AML-193 (cell line): ENCODE data around the gene STAT5B.

ENCODE experiments used
- DNase-seq, 2 experiments: peaks; one replicate each; lab custom pipeline; 2025; lab: John Stamatoyannopoulos, UW

STAT5B gene

GRCh38 chr17:42284566-42284965, 8.4 kb upstream of the STAT5B start:
- no peak for DNase-seq

- no peak for DNase-seq
Measured at GRCh38 chr17:42284024-42284369, 7.8 kb upstream of the STAT5B start.

- DNase-seq, result no peak
Measured at GRCh38 chr17:42283241-42284023, 7.2 kb upstream of the STAT5B start.

GRCh38 chr17:42282478-42283080, 6.4 kb upstream of the STAT5B start:
- no peak for DNase-seq

DNA sequence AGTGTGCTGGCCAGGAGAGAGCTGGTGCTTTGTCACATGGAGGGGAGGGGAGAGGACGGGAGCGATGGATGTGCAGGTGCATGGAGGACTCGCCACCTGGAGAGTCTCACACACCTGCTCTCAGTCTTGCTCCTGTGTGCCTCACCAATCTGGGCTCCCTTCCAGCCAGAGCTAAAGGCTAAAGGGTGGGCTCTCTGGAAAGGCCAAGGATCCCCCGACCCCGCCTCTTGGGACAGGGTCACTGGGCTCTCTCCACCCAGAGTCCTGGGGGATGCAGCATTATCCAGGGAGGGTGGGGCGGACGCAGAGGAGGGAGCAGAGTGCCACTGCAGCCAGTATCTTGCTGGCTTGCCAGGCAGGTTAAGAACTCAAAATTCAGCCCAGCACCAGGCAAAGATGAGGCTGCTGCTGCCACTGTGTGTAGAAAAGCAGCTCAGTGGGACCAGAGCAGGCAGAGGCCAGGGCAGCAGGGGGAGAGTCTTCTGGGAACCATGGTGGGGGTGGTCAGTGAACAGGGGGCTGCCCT, 5.4 kb upstream of the STAT5B start:
- DNase-seq, result no peak

GRCh38 chr17:42279776-42280630, 3.8 kb upstream of the STAT5B start:
- no peak for DNase-seq

- no peak for DNase-seq
Measured at GRCh38 chr17:42277342-42277712, 1.1 kb upstream of the STAT5B start.

DNA sequence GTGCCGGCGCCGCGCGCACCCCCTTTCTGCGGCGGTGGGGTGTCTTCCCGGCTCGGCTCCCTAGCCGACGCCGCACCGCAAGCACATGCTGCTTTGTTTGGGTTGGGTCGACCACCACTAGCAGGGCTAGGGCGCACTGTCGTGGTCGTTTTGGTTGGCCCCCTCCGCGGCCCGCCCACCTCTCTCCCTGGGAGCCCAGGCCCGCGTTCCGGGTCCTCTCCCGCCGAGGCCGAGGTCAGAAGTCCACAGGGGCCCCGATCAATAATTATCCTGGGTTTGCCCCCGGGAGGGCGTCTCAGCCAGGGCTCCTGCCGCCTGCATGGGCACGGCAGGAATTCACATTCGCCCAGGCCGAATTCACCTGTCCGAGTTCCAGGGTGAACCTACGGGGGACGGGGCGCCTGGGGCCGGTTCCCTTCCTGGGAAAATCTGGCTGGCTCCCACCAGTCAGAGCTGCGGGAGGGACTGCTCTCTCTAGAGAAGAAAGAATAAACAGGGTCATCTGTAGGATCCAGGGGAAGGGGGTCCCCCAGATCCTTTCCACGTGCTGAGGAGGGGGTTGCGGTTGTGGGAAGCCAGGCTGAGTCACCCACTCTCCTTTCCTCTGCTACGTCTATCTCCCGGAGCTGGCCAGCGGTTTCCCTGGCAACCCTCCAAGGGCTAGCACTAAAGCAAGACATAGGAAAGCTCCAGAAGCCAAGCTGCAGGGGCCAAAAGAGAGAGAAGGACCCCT, 584 bp upstream of the STAT5B start:
- peak; percentile 51 to 61 for DNase-seq

DNA sequence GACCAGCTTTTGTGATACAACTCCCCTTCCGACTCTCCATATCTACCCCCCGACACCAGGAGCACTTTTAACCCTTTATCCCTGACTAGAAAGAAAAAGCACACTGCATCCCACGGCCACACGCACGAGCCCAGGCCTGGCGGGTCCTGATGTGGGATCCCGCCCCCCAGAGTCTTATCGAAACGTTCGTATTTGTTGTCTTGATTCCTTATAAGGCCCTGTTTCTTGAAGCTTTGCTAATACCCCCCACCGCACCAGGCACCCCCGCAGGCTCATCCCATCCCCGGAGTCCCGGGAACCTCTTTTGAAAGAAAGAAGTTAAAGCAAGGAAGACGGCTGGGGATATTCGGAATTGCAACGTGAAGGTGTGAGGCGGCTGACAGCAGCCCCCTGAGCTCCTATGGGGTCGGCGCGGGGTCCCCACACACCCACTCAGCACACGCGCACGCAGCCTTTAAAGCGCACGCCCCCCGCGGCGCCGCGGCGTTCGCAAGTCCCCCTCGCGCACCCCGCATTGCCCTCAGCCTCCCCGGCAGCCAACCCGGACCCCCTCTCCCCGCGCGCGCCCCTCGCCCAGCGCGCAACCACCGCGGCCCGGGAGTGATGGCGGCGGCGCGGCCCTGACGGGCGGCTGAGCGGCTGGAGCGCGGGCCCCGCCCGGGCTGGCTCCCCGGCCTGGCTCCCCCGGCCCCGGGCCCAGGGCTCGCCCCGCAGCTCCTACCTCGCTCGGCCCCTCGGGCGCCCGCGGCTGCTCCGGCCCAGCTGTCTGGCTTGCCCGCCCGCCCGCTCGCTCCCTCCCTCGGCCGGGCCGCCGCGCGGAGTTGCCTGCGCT, 448 bp downstream of the STAT5B start:
- no peak for DNase-seq

DNA sequence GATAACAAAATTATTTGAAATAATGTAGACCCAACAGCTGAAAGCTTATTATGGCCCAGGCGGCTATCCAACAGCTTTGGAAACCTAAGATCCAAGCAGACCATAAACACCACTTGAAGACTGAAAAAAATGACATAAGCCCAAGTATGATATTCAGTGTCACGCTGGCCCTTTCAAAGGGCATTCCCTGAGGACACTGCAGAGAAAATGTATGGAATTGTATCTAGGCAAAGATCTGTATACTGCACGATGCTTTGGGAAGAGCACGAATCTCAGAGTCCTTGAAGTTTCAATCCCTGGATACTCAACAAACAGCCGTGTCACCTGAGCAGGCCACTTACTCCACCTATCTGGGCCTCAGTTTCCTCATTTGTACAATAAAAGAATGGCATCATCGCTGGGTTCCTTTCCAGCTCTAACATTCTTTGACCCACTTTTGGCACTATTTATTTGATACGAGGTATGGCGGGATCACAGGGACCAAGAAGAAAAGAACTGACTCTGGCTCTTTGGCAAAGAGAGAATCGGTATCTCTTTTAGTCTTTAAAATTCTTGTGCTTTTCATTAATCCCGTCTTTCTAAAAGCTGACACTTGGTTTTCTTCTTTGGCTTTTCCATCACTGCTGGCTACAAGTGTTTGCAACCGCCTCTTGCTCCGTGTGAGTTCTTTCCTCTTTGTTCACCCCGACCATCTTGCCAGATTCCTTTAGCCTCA, 1.2 kb downstream of the STAT5B start:
- peak in 1 of 2 experiments; percentile 29 for DNase-seq

GRCh38 chr17:42274253-42274542, 2.0 kb downstream of the STAT5B start:
- DNase-seq, result no peak

DNA sequence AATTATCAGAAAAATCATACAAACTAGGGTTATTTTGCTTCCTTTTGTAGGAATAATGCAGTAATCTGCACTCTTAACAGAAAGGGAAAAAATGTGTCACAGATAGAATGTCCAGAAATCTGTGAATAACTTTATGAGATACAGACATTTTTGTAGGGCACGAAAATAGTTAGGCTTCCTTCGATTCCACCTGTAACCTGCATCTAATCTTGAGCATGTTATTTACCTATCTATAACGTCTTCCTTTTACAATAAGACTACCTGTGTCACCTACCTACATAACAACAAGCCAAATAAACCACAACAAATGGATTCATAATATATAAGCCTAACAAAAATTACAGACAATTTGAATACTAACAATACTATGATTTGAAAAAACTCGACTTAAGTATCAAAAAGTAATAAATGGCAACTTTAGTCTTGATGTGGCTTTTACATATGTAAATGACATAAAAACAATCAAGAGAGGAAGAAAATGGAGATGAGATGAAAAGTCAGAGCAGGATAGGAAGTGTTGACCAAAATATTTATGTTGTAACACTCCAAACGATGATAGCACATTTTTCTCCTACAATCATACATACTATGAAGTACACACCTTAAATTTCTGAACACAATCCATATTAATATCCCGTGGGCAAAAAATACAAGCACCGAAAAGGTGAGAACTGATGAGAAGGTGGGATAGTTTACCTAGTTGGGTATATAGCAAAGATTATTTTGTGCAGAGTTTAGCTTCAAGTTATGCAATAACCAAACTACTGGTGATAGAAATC, 2.5 kb downstream of the STAT5B start:
- DNase-seq, result peak; percentile 57 to 62

DNA sequence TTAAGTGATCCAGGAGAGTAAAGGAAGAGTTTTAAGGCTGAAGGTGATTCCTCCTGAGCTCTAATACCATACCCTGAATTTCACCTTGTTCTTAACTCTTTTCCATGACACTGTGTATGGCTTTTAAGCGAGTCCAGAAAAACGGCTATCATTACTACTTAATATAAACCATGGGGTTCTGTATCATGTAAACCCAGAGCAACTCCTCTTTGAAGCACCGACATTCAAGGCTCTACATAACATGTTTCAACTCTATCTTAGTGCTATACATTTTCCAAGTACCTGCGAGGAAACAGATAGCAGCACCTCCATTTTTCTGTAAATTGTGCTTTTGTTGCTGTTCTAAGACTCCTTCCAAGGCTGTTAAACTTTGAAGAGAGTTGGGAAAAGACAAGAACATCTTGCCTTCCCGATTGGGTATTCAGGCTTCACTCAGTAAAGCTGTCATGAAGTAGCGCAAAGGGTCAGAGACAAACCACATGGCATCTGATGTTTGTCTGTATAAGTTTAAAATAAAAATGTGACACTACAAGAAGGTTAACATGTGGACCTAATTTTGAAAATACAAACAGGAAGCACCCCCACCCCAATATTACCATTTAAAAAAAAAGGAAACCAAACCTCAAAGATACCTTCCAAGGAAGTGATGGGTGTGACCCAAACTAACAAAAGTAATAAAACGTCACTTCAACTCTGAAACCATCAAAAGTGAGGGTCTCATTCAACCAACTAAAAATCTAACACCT, 3.9 kb downstream of the STAT5B start:
- no peak for DNase-seq

GRCh38 chr17:42271779-42272035, 4.5 kb downstream of the STAT5B start:
- peak; percentile 48 to 65 for DNase-seq

GRCh38 chr17:42271006-42271778, 5.0 kb downstream of the STAT5B start:
- no peak for DNase-seq

- DNase-seq, result no peak
Measured at GRCh38 chr17:42270596-42270995, 5.6 kb downstream of the STAT5B start.

- no peak for DNase-seq
Measured at GRCh38 chr17:42270170-42270535, 6.0 kb downstream of the STAT5B start.

DNA sequence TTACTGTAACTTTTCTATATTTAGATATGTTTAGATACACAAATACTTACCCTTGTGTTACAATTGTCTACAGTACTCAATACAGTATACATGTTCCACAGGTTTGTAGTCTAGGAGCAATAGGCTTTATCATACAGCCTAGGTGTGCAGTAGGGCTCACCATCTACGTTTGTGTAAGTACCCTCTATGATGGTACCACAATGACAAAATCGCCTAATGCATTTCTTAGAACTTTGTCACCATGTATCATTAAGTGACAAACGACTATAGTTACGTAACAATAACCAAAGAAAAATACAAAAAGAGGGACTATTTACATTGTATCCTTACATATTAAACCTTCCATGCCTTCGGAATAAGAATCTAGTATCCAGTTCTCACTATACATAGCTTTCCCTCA, 8.0 kb downstream of the STAT5B start:
- DNase-seq, result no peak
